Activated naive CD4-positive, alpha-beta T cell treated with anti-CD3 and anti-CD28 coated beads for 36 hours (primary cell): ENCODE measurements around the gene PHC2. TPM values are rescaled to one million over a fixed set of nuclear protein-coding genes. Genes with fewer than 3 reads are reported as not detected.

Source experiments
- CTCF ChIA-PET: fragments of 350-600 bp; sonication (Branson Sonifier 250); formaldehyde crosslinking; loops from one replicate; lab custom pipeline; 2021; ENCODE audit warnings: antibody characterized with exemption; lab: Charles Lee
- DNase-seq: peaks from one replicate; pipeline ENCODE4 v3.0.0-alpha.2; 2020
- H3K27ac Mint-ChIP-seq: one replicate; pipeline ENCODE4 v1.8.0; 2021; ENCODE audit warnings: mild to moderate bottlenecking, mixed read lengths
- H3K27me3 Mint-ChIP-seq: one replicate; pipeline ENCODE4 v1.8.0; 2021; ENCODE audit warnings: low read depth, mixed read lengths
- H3K36me3 Mint-ChIP-seq: one replicate; pipeline ENCODE4 v1.8.0; 2021; ENCODE audit warnings: low read depth, mixed read lengths
- H3K4me1 Mint-ChIP-seq: one replicate; pipeline ENCODE4 v1.8.0; 2021; ENCODE audit warnings: low read depth, mixed read lengths
- H3K4me3 Mint-ChIP-seq: one replicate; pipeline ENCODE4 v1.8.0; 2021; ENCODE audit warnings: mild to moderate bottlenecking, moderate library complexity, mixed read lengths
- H3K9me3 Mint-ChIP-seq: one replicate; pipeline ENCODE4 v1.8.0; 2021; ENCODE audit warnings: mixed read lengths
- intact Hi-C: fragments of 100-400 bp; cut with micrococcal nuclease; formaldehyde crosslinking; loops from one replicate; pipeline ENCODE4 v1.15.1; 2023
- total RNA-seq, 2 experiments: library from RNA; stranded (reverse); gene quantifications; one replicate each; pipeline ENCODE4 v1.2.3, GENCODE V29; 2021

Gene PHC2
- total RNA-seq, 2 experiments from 2014 or later, result 15.6 to 15.9 TPM

GRCh38 chr1:33350611-33351280 is 80.1 kb downstream of the PHC2 start:
- no peaks in the 10 kb centered on the region for H3K9me3 Mint-ChIP-seq
- DNase-seq, result no peak
- no peak overlapping the region for H3K27ac Mint-ChIP-seq
- peak overlapping the region; percentile 89 for H3K4me3 Mint-ChIP-seq
- H3K36me3 Mint-ChIP-seq, result peaks cover 8% of the 10 kb centered on the region
- intact Hi-C loops, result loop anchor here (1.0 kb wide), 1 partner anchor 223 kb away; no protein-coding TSS in a partner anchor
- CTCF ChIA-PET, result interaction anchor here (1.3 to 2.3 kb wide), 2 partner anchors 55 to 121 kb away, joined by 5 to 8 read pairs; partner anchors contain the start of gene ZSCAN20
- peaks cover 41% of the 10 kb centered on the region for H3K4me1 Mint-ChIP-seq
- H3K27me3 Mint-ChIP-seq, result no peaks in the 10 kb centered on the region

- Mint-ChIP-seq H3K27me3 (no peaks in the 10 kb centered on the region), H3K4me3 (peak overlapping the region; percentile 89), H3K36me3 (peaks cover 8% of the 10 kb centered on the region), H3K27ac (peak overlapping the region; percentile 84), H3K4me1 (peaks cover 45% of the 10 kb centered on the region), H3K9me3 (no peaks in the 10 kb centered on the region)
- intact Hi-C loops, result loop anchor here (1.0 to 5.0 kb wide), 6 partner anchors 53 to 269 kb away; partner anchors contain the start of genes AZIN2, TRIM62, ZNF362 and ZSCAN20
- CTCF ChIA-PET, result interaction anchor here (1.3 to 2.3 kb wide), 2 partner anchors 55 to 122 kb away, joined by 5 to 8 read pairs; partner anchors contain the start of gene ZSCAN20
- peak; percentile 76 for DNase-seq
Observed at GRCh38 chr1:33349778-33350610, 80.9 kb downstream of the PHC2 start.

DNA sequence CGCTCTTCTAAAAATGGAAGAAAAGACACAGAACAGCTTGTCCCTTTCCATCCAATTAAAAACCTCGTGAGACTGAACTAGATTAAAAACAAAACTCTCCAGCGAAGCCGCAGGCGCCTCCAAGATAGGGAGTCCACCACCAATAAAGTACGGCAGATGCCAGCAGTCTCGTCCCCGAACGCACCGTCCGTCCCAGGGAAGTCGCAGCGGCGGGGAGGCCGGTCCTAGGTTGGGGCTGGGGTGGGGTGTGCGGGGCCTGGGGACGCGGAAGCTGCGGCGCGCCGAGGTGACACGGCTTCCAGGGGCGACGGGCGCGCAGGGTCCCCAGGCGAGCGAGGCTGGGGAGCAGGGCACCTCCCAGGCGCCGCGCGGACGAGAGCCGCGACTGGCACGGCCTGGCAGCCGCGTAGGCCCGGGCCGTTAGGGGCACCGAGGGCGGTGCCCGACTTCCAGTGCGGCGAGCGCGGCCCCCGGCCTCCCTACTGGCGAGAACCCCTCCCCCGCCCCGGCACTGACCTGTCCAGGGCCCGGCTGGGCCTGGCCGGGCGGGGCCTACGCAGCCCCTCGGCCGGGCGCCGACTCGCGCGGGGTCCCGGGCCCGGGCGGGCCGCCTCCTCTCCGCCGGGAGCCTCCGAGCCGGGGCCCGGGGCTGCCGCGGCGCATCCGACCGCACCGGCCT is 81.7 kb downstream of the PHC2 start:
- Mint-ChIP-seq H3K27ac (peak overlapping the region; percentile 82), H3K9me3 (no peaks in the 10 kb centered on the region), H3K36me3 (peaks cover 8% of the 10 kb centered on the region), H3K27me3 (no peaks in the 10 kb centered on the region), H3K4me1 (peaks cover 45% of the 10 kb centered on the region), H3K4me3 (peak overlapping the region; percentile 91)
- intact Hi-C loops, result loop anchor here (1.0 to 5.0 kb wide), 5 partner anchors 52 to 268 kb away; partner anchors contain the start of genes AZIN2, TRIM62, ZNF362 and ZSCAN20
- CTCF ChIA-PET, result interaction anchor here (2.3 kb wide), 1 partner anchor 54 kb away, joined by 8 read pairs; no protein-coding TSS in a partner anchor
- DNase-seq, result peak; percentile 62

DNA sequence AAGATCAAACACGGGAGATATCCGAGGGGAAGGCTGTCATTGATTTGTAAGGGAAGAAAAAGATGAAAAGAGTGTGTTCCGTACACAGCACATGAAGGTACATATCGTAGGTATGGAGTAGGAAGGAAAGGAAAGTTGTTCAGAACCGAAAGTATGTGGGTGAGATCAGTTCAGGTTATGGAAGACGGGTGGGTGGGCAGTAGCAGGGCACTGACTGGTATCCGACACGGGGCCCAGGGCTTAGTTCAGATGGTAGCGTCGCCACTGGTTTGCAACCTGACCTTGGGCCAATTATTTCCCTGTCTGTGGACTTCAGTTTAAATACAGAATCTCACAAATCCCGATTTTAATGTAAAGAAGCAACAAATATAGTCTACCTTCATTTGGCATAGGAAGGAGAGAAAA is 82.2 kb downstream of the PHC2 start:
- DNase-seq, result peak; percentile 32
- intact Hi-C loops, result loop anchor here (1.0 to 5.0 kb wide), 5 partner anchors 51 to 268 kb away; partner anchors contain the start of genes AZIN2, TRIM62, ZNF362 and ZSCAN20
- Mint-ChIP-seq H3K36me3 (peaks cover 5% of the 10 kb centered on the region), H3K4me3 (peak overlapping the region; percentile 91), H3K27ac (peak overlapping the region; percentile 82), H3K4me1 (peaks cover 45% of the 10 kb centered on the region), H3K9me3 (no peaks in the 10 kb centered on the region), H3K27me3 (no peaks in the 10 kb centered on the region)
- CTCF ChIA-PET, result interaction anchor here (1.5 kb wide), 1 partner anchor 53 kb away, joined by 6 read pairs; no protein-coding TSS in a partner anchor

DNA sequence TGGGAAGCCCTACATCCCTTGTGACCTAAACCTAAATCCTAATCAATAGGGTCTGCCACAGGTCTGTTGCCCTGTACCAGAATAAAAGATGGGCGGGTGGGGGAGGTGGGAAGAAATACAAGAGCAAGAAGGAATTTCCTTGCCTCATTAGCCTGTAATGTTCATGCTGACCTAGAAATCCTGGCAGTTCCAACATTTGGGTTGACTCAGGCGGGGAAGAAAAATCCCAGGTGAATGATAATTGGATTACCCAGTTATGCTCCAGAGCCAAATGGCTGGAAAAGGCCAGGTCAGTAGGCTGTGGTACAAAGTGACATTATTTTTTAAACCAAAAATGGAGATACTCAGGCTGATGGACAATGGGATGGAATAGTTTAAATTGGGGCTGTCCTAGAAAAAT is 82.7 kb downstream of the PHC2 start:
- intact Hi-C loops, result loop anchor here (2.0 to 5.0 kb wide), 4 partner anchors 51 to 267 kb away; partner anchors contain the start of genes AZIN2, TRIM62 and ZNF362
- CTCF ChIA-PET, result interaction anchor here (1.5 kb wide), 1 partner anchor 53 kb away, joined by 6 read pairs; no protein-coding TSS in a partner anchor

DNA sequence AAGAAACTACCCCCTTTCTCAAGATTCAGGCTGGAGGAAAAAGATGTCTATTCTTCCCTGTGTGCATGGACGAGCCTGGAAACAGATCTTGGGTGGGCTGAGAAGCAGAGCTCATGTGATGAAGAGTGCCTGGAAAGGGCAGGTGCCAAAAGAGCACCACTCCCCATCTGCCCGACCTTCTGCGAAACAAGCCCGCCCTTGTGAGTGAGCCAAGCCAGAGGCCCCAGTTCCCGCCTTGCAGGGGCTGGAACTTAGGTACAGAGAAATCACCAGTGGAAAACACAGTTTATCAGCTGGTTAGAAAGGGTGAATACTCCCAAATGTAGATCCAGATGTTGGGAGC is 83.3 kb downstream of the PHC2 start:
- Mint-ChIP-seq H3K9me3 (no peaks in the 10 kb centered on the region), H3K27ac (no peak overlapping the region), H3K36me3 (peaks cover 7% of the 10 kb centered on the region), H3K4me1 (peaks cover 47% of the 10 kb centered on the region), H3K27me3 (no peaks in the 10 kb centered on the region), H3K4me3 (no peak overlapping the region)
- DNase-seq, result no peak
- CTCF ChIA-PET, result interaction anchor here (1.5 kb wide), 1 partner anchor 52 kb away, joined by 6 read pairs; no protein-coding TSS in a partner anchor
- intact Hi-C loops, result loop anchor here (2.0 to 5.0 kb wide), 4 partner anchors 50 to 383 kb away; partner anchors contain the start of genes RNF19B, TRIM62 and ZNF362

More for the DNA sequence above, 82.7 kb downstream of the PHC2 start:
- Mint-ChIP-seq H3K36me3 (peaks cover 5% of the 10 kb centered on the region), H3K9me3 (no peaks in the 10 kb centered on the region), H3K4me1 (peaks cover 45% of the 10 kb centered on the region), H3K4me3 (peak overlapping the region; percentile 91), H3K27me3 (no peaks in the 10 kb centered on the region), H3K27ac (peak overlapping the region; percentile 82)
- no peak for DNase-seq

DNA sequence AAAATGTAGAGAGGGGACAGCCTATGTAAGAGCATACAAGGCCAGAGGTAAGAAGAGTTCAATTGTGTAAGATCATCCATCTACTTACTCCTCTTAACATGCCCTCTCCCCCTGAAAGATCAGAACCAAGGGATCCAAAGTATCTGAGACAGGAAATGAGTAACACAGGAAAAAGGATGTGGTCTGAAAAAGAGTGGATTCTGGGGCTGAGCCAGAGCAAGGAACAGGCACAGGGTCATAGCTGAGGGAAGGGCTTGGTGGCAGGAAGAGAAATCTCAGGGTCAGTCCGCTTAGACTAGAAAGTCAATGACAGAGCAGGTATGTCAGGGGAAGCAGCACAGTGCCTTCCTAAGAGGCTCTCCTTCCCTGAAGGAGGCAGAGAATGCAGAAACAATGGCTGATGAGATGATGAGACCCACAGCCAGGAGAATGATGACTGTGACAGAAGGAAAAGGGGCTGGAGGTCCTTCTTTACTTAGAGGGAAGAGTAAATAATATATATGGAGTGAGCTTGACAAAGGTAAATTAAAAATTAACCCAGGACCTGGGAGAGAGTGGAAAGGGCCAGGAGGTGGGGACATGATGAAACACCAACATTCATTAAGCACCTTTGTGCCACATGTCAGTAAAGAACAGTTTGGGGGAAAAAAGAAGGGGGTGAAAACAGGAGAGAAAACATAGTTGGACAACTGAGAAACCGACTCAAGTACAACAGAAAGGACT is 83.8 kb downstream of the PHC2 start:
- intact Hi-C loops, result loop anchor here (2.0 to 5.0 kb wide), 4 partner anchors 50 to 382 kb away; partner anchors contain the start of genes RNF19B, TRIM62 and ZNF362
- H3K27me3 Mint-ChIP-seq, result no peaks in the 10 kb centered on the region
- H3K27ac Mint-ChIP-seq, result no peak overlapping the region
- peaks cover 50% of the 10 kb centered on the region for H3K4me1 Mint-ChIP-seq
- H3K4me3 Mint-ChIP-seq, result peak overlapping the region; percentile 10
- H3K9me3 Mint-ChIP-seq, result no peaks in the 10 kb centered on the region
- DNase-seq, result peak; percentile 19
- CTCF ChIA-PET, result interaction anchor here (1.5 kb wide), 1 partner anchor 52 kb away, joined by 6 read pairs; no protein-coding TSS in a partner anchor
- peaks cover 7% of the 10 kb centered on the region for H3K36me3 Mint-ChIP-seq

DNA sequence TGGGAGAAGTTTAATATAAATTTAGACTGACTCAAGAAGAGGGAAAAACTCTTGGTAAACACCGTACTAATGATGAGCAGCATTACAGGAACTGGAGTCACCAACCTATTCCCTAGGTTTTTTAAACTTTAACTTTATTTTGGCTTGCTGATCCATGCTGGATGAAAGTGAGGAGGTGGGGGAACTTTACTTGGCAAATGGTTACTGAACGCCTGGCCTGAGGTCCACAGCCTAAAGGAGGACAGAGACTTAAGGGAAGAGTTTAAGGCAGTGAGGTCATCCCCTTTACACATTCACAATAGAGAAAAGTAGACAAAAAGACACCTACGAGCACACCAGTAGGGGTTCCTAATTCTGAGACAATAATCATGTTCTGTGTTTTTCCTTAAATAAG is 84.4 kb downstream of the PHC2 start:
- no peak for DNase-seq
- Mint-ChIP-seq H3K4me3 (no peak overlapping the region), H3K4me1 (peaks cover 48% of the 10 kb centered on the region), H3K27ac (no peak overlapping the region), H3K36me3 (peaks cover 7% of the 10 kb centered on the region), H3K27me3 (no peaks in the 10 kb centered on the region), H3K9me3 (no peaks in the 10 kb centered on the region)
- CTCF ChIA-PET, result no interaction called here
- intact Hi-C loops, result loop anchor here (2.0 to 5.0 kb wide), 4 partner anchors 49 to 382 kb away; partner anchors contain the start of genes RNF19B, TRIM62 and ZNF362

DNA sequence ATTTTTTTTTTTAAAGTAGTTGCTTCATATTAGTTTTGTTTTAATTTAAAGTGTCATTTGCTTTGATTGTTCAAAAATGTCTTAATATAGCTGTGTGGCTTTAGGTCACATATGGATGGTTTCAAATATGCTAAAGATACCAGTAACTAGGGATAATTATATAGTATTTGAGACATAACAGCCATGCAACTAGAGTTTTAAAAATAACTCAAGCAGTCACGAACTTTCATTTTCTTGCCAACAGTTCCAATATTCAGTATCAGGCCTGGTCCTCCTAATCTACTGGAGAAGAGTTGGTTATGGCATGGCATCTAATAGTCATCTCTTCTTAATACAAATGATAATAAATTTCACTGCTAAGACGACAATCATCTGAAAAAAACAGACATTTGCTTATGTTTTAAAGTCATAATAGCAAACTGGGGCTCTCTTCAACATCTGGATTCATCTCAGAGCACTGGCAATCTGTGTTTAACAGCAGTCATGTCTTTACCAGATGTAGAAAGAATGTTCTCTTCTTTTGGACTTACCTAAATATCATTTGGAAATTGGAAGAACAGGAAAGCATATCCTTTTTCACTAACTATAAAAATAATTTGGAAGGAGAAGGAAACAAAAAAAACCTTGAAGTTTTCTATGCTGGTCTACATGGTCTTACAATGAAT is 85.9 kb downstream of the PHC2 start:
- DNase-seq, result no peak
- Mint-ChIP-seq H3K36me3 (peaks cover 5% of the 10 kb centered on the region), H3K9me3 (no peaks in the 10 kb centered on the region), H3K27ac (no peak overlapping the region), H3K4me3 (no peak overlapping the region), H3K4me1 (peaks cover 46% of the 10 kb centered on the region), H3K27me3 (no peaks in the 10 kb centered on the region)
- intact Hi-C loops, result loop anchor here (5.0 kb wide), 3 partner anchors 48 to 163 kb away; partner anchors contain the start of genes TRIM62 and ZNF362
- CTCF ChIA-PET, result no interaction called here

- intact Hi-C loops, result no loop called here
- peaks cover 5% of the 10 kb centered on the region for H3K36me3 Mint-ChIP-seq
- peaks cover 50% of the 10 kb centered on the region for H3K4me1 Mint-ChIP-seq
- no peak overlapping the region for H3K4me3 Mint-ChIP-seq
- CTCF ChIA-PET, result no interaction called here
- no peak for DNase-seq
- H3K9me3 Mint-ChIP-seq, result no peaks in the 10 kb centered on the region
- H3K27ac Mint-ChIP-seq, result no peak overlapping the region
- H3K27me3 Mint-ChIP-seq, result no peaks in the 10 kb centered on the region
Observed at GRCh38 chr1:33343539-33343938, 87.4 kb downstream of the PHC2 start.
